Measurements from ENCODE around the gene TBC1D8.

Gene TBC1D8

GRCh38 chr2:101114268-101114783 lies 36.9 kb downstream of the TBC1D8 start:
- DNase-seq (ENCODE audit: insufficient read length) (no peak), FAIRE-seq (no peak)
- TF ChIP-seq TAF1 (IDR thresholded peaks at IDR 0.05; ENCODE audit: borderline replicate concordance, low read depth, low read length), result no peak
- TF ChIP-seq POLR2AphosphoS5 (IDR thresholded peaks at IDR 0.05; ENCODE audit: low read depth, low read length), result no peak
- no peak for TF ChIP-seq POLR2A (IDR thresholded peaks at IDR 0.05; ENCODE audit: low read depth, low read length)

GRCh38 chr2:101113441-101114267 lies 37.5 kb downstream of the TBC1D8 start:
- FAIRE-seq, result no peak
- no peak for DNase-seq (ENCODE audit: insufficient read length)
- no peak for TF ChIP-seq POLR2AphosphoS5 (IDR thresholded peaks at IDR 0.05; ENCODE audit: low read depth, low read length)
- no peak for TF ChIP-seq POLR2A (IDR thresholded peaks at IDR 0.05; ENCODE audit: low read depth, low read length)
- TF ChIP-seq TAF1 (IDR thresholded peaks at IDR 0.05; ENCODE audit: borderline replicate concordance, low read depth, low read length), result no peak

DNA sequence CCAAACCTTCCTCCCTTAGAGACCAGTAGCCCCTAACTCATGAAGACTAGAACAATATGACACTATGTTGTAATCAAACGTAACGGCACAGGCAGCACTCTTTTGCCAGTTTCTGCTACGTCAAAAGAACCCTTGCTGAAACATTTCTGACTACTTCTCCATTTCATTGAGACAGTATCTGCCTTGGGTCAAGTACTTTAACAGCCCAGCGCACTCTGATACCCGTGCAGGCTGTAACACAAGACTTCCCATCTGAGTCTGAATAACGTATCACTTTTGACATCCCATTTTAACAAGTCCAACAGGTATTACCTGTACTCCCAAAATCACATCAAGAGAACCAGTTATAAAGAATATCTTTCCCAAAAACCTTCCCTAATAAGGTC lies 38.4 kb downstream of the TBC1D8 start:
- DNase-seq (ENCODE audit: insufficient read length) (no peak), FAIRE-seq (no peak)
- TF ChIP-seq POLR2AphosphoS5 (IDR thresholded peaks at IDR 0.05; ENCODE audit: low read depth, low read length), result no peak
- TF ChIP-seq TAF1 (IDR thresholded peaks at IDR 0.05; ENCODE audit: borderline replicate concordance, low read depth, low read length), result no peak
- no peak for TF ChIP-seq POLR2A (IDR thresholded peaks at IDR 0.05; ENCODE audit: low read depth, low read length)

DNA sequence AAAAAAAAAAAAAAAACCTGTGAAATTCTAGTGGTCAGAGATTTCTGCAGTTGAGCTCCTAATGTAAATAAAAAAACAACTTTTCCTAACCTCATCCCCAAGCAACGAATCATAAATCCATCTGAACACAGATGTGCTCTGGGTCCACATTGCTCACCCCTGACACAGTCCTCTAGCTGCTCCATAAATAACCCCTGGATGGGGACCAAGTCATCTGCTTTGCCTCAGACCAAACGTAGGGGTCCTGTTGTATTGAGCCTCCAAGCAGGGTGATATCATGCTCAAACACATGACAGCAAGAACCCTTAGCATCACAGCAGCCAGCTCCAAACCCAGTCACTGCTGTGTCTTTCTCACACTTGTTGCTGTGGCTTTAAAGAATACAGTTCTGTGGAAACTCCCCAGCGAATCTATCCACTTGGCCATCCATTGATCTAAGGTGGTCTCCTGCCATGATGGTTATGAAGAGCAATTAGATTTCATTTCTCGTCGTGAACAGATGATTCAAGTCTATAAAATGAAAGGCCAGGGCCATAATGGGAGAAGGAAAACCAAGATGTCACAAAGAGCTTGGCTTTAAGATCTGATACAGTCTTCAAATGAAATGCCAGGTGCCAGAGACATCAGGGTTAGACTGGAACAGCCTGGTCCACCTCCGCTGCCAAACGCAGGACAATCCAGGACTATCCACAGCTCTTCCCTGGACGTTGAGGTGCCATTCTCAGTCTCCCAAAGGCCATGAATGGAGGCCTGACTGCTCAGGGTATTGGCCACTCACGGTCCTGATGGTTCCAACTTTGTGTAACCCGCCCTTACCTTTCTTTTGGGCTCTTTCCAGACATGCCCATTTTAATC lies 39.0 kb downstream of the TBC1D8 start:
- no peak for DNase-seq (ENCODE audit: insufficient read length)

DNA sequence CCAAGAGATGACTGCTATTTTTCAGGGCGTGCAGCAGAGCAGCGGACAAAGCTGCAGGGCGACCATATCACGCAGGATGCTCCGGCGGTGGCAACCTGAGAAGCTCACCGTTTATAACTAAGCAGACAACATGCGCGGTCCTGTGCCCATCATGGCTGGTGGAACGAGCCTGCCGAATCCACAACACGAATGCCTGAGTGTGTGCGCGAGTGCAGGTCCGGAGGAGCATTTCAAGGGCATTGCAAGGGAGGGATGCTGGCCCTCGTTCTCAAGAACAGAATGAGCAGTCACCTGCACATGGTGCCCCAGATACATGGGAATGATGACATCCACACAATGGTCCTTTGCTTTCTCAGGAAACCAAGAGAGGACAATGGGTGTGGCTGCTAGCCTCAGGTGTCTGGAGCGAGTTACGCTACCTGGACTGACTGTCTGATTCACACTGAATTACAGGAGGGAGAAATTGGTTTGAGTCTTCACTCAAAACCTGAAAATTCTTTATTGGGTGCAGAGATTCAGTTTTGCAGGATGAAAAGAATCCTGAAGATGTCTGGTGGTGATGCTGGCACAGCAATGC lies 39.8 kb downstream of the TBC1D8 start:
- DNase-seq (ENCODE audit: insufficient read length) (no peak), FAIRE-seq (no peak)
- TF ChIP-seq POLR2A (IDR thresholded peaks at IDR 0.05; ENCODE audit: low read depth, low read length), result no peak
- TF ChIP-seq TAF1 (IDR thresholded peaks at IDR 0.05; ENCODE audit: borderline replicate concordance, low read depth, low read length), result no peak
- TF ChIP-seq POLR2AphosphoS5 (IDR thresholded peaks at IDR 0.05; ENCODE audit: low read depth, low read length), result no peak

More for the DNA sequence above, 39.0 kb downstream of the TBC1D8 start:
- FAIRE-seq, result no peak
- TF ChIP-seq POLR2A (IDR thresholded peaks at IDR 0.05; ENCODE audit: low read depth, low read length) (no peak), POLR2AphosphoS5 (IDR thresholded peaks at IDR 0.05; ENCODE audit: low read depth, low read length) (no peak), TAF1 (IDR thresholded peaks at IDR 0.05; ENCODE audit: borderline replicate concordance, low read depth, low read length) (no peak)

DNA sequence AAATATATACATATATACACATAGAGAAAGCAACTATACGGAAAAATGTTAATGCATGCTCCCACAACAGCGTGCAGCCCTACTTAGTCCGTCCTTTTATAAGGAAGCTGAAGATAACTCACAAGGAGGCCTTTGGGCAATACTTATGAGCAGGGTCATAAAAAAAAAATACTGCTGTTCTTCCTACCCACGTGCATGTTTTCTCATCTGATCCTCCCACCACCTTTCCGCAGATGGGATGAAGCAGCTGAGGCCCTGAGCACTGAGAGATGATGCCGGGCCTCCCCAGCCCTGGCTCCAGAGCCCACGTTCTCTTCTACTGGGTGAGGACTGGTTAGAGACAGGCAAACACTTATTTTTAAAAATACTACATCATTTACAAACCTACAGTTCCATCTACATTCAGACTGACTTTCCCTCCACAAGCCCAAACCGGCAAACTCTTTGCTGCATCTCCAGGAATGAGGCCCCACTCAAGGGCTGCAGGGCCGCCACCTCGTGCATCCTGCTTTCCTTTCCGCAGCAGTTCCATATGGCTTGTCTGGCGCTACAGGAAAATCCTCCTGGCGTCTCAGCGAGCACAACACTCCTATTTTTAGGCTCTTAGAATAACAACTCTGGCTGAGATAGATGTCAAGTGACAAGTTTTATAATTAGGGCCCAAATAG lies 41.6 kb downstream of the TBC1D8 start:
- FAIRE-seq (no peak), DNase-seq (ENCODE audit: insufficient read length) (no peak)
- no peak for TF ChIP-seq POLR2AphosphoS5 (IDR thresholded peaks at IDR 0.05; ENCODE audit: low read depth, low read length)
- no peak for TF ChIP-seq TAF1 (IDR thresholded peaks at IDR 0.05; ENCODE audit: borderline replicate concordance, low read depth, low read length)
- TF ChIP-seq POLR2A (IDR thresholded peaks at IDR 0.05; ENCODE audit: low read depth, low read length), result no peak

GRCh38 chr2:101108357-101108756 lies 42.8 kb downstream of the TBC1D8 start:
- FAIRE-seq, result no peak
- no peak for TF ChIP-seq TAF1 (IDR thresholded peaks at IDR 0.05; ENCODE audit: borderline replicate concordance, low read depth, low read length)
- TF ChIP-seq POLR2AphosphoS5 (IDR thresholded peaks at IDR 0.05; ENCODE audit: low read depth, low read length), result no peak
- no peak for TF ChIP-seq POLR2A (IDR thresholded peaks at IDR 0.05; ENCODE audit: low read depth, low read length)
- no peak for DNase-seq (ENCODE audit: insufficient read length)

GRCh38 chr2:101107241-101107640 lies 43.9 kb downstream of the TBC1D8 start:
- TF ChIP-seq POLR2A (IDR thresholded peaks at IDR 0.05; ENCODE audit: low read depth, low read length), result no peak
- no peak for TF ChIP-seq POLR2AphosphoS5 (IDR thresholded peaks at IDR 0.05; ENCODE audit: low read depth, low read length)
- no peak for TF ChIP-seq TAF1 (IDR thresholded peaks at IDR 0.05; ENCODE audit: borderline replicate concordance, low read depth, low read length)
- DNase-seq (ENCODE audit: insufficient read length) (no peak), FAIRE-seq (no peak)

DNA sequence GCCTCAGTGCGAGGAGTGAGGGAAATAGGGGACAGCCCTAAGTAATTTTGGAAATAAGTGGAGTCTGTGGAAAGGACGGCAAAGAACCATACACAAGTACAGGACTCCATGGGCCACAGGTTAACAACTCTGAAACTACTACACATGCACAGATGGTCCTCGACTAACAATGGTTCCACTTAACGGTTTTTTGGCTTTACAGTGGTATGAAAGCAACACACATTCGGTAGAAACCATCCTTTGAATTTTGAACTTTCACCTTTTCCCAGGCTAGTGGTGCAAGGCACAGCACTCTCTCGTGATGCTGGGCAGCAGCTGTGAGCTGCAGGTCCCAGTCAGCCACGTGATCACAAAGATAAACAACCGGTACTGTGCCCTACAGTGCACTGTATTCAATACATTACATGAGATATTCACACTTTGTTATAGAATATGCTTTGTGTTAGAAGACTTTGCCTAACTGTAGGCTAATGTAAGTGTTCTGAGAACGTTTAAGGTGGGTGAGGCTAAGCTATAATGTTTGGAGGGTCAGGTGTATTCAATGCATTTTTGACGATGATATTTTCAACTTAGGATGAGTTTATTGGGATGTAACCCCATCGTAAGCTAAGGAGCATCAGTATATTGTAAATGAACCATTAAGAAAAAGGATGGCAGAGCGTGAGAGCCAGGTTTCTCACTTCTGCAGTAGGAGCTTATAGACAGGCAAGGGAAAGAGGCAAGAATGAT lies 44.6 kb downstream of the TBC1D8 start:
- TF ChIP-seq POLR2A (IDR thresholded peaks at IDR 0.05; ENCODE audit: low read depth, low read length), result no peak
- TF ChIP-seq POLR2AphosphoS5 (IDR thresholded peaks at IDR 0.05; ENCODE audit: low read depth, low read length), result no peak
- no peak for TF ChIP-seq TAF1 (IDR thresholded peaks at IDR 0.05; ENCODE audit: borderline replicate concordance, low read depth, low read length)
- DNase-seq (ENCODE audit: insufficient read length) (no peak), FAIRE-seq (no peak)

- no peak for DNase-seq (ENCODE audit: insufficient read length)
- FAIRE-seq, result no peak
- TF ChIP-seq POLR2A (IDR thresholded peaks at IDR 0.05; ENCODE audit: low read depth, low read length), result no peak
- no peak for TF ChIP-seq TAF1 (IDR thresholded peaks at IDR 0.05; ENCODE audit: borderline replicate concordance, low read depth, low read length)
- TF ChIP-seq POLR2AphosphoS5 (IDR thresholded peaks at IDR 0.05; ENCODE audit: low read depth, low read length), result no peak
These were observed 45.5 kb downstream of the TBC1D8 start for GRCh38 chr2:101105654-101106053.
